AG20443 (cell line): ENCODE measurements around the gene KIF5B.
A peak's percentile ranks its signal among the peaks of the same experiment; 100 is the strongest.

Experiments
- DNase-seq: peaks from one replicate; pipeline ENCODE4 v3.0.0; 2012; ENCODE audit warnings: low spot score, mixed read lengths

The KIF5B gene

GRCh38 chr10:31961277-31962074 is 94.7 kb downstream of the KIF5B start:
- DNase-seq, result peak; percentile 43

GRCh38 chr10:31959461-31960173 is 96.6 kb downstream of the KIF5B start:
- no peak for DNase-seq
